IMR-90 (cell line): ENCODE results near the gene FAM210B.

ENCODE experiments used
- BHLHE40 ChIP-seq: fragments of 150-350 bp; IDR thresholded peaks from 2 replicates; pipeline ENCODE4 v1.6.1; 2016; ENCODE audit warnings: mild to moderate bottlenecking, low read depth, low read length
- CEBPB ChIP-seq: IDR thresholded peaks from 2 replicates; pipeline ENCODE4 v1.6.1; 2012; ENCODE audit warnings: low read depth, low read length, improper control_type of control experiment
- CHD1 ChIP-seq: IDR thresholded peaks from 2 replicates; pipeline ENCODE4 v1.6.1; 2012; ENCODE audit warnings: low read depth, low read length, improper control_type of control experiment
- CTCF ChIP-seq: conservative IDR thresholded peaks from 2 replicates; pipeline ENCODE4 v1.5.1; 2012; ENCODE audit warnings: mild to moderate bottlenecking, low read depth, low read length, improper control_type of control experiment
- MAFK ChIP-seq: IDR thresholded peaks from 2 replicates; pipeline ENCODE4 v1.6.1; 2012; ENCODE audit warnings: low read depth, low read length, improper control_type of control experiment
- MAZ ChIP-seq: IDR thresholded peaks from 2 replicates; pipeline ENCODE4 v1.6.1; 2012; ENCODE audit warnings: low read depth, mild to moderate bottlenecking, low read length, improper control_type of control experiment, moderate library complexity, borderline replicate concordance
- MXI1 ChIP-seq: IDR thresholded peaks from 2 replicates; pipeline ENCODE4 v1.6.1; 2012; ENCODE audit warnings: low read depth, mild to moderate bottlenecking, low read length, moderate library complexity, borderline replicate concordance
- NFE2L2 ChIP-seq: fragments of 150-350 bp; IDR thresholded peaks from 2 replicates; pipeline ENCODE4 v1.6.1; 2016; ENCODE audit warnings: low read depth, mild to moderate bottlenecking, low read length
- POLR2A ChIP-seq: IDR thresholded peaks from 2 replicates; pipeline ENCODE4 v1.6.1; 2012; ENCODE audit warnings: mild to moderate bottlenecking, low read depth, low read length
- RAD21 ChIP-seq: IDR thresholded peaks from 2 replicates; pipeline ENCODE4 v1.6.1; 2012; ENCODE audit warnings: low read length, improper control_type of control experiment
- RCOR1 ChIP-seq: IDR thresholded peaks from 2 replicates; pipeline ENCODE4 v1.6.1; 2012; ENCODE audit warnings: mild to moderate bottlenecking, low read length, improper control_type of control experiment; ENCODE audit not compliant: insufficient replicate concordance
- RFX5 ChIP-seq: IDR thresholded peaks from 2 replicates; pipeline ENCODE4 v1.8.0; 2012; ENCODE audit warnings: low read depth, mild to moderate bottlenecking, low read length, moderate library complexity
- SMC3 ChIP-seq: fragments of 150-350 bp; IDR thresholded peaks from 2 replicates; pipeline ENCODE4 v1.6.1; 2016; ENCODE audit warnings: low read depth, mild to moderate bottlenecking, antibody characterized with exemption, low read length, moderate library complexity

DNA sequence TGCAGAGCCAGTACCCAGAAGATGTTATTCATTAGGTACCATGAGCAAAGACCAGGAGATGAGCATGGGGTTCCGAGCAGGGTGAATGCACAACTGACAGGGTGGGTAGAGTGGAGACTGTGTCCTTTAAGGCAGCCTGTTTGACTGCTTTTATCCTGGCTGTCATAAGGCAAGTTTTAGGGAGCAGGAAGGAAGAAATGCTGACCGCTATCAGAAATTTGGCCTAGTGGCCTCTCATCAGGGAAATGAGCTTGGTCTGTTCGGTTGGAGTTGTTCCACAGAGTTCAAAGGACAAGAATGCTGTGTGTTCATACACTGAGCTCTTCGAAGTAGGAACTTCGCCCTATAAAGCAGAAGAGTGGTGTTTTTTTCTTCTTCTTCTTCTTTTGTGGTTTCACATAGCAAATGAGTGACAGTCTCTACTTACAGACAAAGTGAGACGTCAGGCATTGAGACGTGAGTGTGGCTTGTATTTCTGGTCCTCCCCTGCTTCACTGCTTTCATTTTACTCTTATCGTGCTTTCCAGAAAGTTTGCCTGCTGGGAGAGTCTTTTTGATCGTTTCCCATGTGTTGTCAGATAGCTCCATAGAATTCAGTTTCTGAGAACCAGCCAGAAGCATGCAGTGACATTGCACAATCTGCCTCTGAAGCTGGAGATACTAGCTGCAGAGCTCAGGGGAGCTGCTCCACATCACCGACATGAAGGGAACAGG lies 53.1 kb downstream of the FAM210B start, which contains the start of gene CASS4:
- TF ChIP-seq CTCF = no peak
- TF ChIP-seq RCOR1 = no peak
- TF ChIP-seq MAFK = peak; percentile 21; the same call in 1 of the 2 replicates
- no peak for TF ChIP-seq RFX5
- peak; percentile 64; the same call in 1 of the 2 replicates for TF ChIP-seq POLR2A
- no peak; the same call in 1 of the 2 replicates for TF ChIP-seq CHD1
- TF ChIP-seq MAZ = no peak
- TF ChIP-seq SMC3 = no peak
- peak; percentile 35; the same call in 1 of the 2 replicates for TF ChIP-seq NFE2L2
- TF ChIP-seq CEBPB = peak; percentile 99
- TF ChIP-seq RAD21 = no peak
- peak; percentile 59; the same call in 1 of the 2 replicates for TF ChIP-seq MXI1
- peak; percentile 42 for TF ChIP-seq BHLHE40
